HG03575 (cell line): ENCODE data around the gene SAP30BP.

Source experiments
- ATAC-seq: cut with Tn5 transposase; IDR thresholded peaks from one replicate; pipeline ENCODE4 v1.9.1; 2021; ENCODE audit not compliant: unreplicated experiment, insufficient number of reproducible peaks, low FRiP score; ENCODE audit errors: extremely low read depth

The SAP30BP gene

GRCh38 chr17:75729351-75729750, 62.2 kb downstream of the SAP30BP start:
- no peak for ATAC-seq

DNA sequence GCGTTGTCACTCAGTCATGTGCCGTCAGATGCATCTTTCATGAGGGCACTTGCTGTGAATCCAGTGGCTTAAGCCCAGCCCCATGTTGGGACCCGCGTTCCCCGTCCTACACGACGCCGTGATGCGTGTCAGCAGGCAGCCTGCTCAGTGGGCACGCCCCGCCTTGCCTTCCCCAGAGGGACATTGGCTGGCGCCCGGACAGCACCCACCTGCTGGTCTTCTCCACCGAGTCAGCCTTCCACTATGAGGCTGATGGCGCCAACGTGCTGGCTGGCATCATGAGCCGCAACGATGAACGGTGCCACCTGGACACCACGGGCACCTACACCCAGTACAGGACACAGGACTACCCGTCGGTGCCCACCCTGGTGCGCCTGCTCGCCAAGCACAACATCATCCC, 62.9 kb downstream of the SAP30BP start:
- ATAC-seq: no peak

DNA sequence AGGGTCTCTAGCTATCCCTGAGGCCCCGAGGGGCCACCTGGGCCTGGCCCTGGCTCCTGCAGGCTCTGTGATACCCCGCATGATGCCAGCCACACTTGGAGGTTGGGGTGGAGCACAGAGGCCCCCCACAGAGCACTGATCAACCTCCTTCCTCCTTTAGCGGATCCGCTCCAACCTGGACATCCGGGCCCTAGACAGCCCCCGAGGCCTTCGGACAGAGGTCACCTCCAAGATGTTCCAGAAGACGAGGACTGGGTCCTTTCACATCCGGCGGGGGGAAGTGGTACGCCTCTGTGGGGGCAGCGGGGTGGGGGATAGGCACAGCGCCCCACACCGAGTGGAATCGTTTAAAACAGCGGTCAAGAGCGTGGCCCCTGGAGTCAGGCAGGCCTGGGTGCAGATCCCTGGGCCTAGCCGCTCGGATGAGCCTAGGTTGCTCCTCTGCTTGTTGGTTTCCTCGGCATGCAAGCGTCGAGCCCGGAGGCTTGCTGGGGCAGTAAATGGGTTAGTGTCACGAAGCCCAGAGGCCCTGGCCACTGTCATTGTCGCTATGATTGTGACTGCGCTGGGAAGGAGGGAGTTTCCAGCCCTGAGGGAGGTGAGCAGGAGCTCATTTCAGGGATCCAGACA, 64.1 kb downstream of the SAP30BP start:
- ATAC-seq: no peak

DNA sequence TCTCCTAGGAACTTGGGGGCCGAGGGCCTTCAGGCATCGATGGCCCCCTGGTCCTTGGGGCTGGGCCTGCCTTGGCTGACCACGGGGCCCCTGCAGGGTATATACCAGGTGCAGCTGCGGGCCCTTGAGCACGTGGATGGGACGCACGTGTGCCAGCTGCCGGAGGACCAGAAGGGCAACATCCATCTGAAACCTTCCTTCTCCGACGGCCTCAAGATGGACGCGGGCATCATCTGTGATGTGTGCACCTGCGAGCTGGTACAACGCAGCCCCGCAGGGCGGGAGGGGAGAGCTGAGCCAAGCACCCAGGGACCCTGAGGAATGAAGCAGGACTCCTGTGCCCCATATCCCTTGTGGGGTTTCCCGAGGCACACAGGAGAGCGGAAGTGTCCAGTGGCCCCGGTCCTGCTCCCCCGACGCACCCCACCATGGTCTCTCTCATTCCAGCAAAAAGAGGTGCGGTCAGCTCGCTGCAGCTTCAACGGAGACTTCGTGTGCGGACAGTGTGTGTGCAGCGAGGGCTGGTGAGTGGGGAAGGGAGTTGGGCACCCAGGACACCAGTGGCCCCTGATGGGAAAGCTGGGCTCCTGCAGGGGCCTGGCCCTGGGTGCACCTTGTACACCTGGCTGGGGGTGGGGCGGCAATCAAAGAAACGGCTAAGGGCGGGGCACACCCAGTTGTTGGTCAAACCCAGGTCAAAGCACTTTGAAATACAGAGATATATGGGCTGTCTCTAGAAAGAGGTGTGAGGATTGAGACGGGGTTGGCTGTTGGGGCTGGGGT, 64.8 kb downstream of the SAP30BP start:
- ATAC-seq: no peak

DNA sequence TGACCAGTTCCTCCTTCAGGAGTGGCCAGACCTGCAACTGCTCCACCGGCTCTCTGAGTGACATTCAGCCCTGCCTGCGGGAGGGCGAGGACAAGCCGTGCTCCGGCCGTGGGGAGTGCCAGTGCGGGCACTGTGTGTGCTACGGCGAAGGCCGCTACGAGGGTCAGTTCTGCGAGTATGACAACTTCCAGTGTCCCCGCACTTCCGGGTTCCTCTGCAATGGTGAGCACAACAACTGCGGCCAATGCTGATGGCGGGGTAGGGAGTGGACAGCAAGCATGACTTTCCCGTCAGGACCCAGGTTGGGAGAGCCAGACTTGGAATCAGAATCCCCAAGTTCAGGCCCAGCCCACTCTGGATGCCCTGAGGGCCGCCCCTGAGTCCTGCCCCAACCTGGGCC, 66.3 kb downstream of the SAP30BP start:
- no peak for ATAC-seq

GRCh38 chr17:75734674-75735294, 67.6 kb downstream of the SAP30BP start:
- no peak for ATAC-seq

DNA sequence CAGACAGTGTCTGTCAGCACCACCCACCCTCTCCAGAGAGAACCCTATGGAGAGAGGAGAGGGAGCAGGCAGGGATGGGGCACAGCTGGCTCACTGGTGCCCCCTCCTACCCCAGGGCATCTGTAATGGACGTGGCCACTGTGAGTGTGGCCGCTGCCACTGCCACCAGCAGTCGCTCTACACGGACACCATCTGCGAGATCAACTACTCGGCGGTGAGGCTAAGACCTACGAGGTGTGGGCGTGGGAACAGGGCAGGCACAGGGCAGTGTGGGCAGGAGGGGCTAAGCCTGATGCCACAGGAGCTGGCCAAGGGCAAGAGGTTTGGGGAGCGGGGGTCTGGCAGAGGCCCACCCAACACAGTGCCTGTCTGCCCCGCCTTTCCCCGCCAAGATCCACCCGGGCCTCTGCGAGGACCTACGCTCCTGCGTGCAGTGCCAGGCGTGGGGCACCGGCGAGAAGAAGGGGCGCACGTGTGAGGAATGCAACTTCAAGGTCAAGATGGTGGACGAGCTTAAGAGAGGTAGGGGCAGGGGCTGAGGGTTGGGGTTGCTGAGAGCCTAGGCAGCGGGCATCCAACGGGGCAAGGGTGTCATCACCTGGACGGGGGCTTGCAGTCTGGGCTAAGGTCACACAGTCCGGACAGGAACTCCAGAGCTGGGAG, 69.2 kb downstream of the SAP30BP start:
- ATAC-seq: no peak

DNA sequence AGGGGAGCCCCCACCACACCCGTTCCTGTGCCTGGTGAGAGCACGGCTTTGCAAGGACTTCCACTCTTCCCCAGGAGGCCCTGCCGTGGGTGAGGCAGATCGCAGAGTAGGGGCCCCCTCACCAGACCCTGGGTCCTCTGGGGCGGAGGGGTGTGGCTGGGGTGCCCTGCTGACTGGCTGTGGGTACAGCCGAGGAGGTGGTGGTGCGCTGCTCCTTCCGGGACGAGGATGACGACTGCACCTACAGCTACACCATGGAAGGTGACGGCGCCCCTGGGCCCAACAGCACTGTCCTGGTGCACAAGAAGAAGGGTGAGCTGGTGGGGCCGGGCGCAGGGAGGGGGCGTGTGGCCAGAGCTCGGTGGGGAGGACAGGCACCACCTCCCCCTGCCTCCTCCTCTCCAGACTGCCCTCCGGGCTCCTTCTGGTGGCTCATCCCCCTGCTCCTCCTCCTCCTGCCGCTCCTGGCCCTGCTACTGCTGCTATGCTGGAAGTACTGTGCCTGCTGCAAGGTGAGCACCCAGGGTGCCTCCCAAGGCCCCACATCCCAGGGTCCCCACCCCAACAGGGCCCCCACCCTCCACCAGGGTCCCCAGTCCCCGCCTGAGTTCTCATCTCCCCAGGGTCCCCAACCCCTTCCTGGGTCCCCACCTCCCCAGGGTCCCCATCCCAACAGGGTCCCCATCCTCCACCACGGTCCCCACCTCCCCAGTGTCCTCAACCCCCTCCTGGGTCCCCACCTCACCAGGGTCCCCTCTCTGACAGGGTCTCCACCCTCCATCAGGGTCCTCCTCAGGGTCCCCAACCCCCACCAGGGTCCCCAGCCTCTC, 70.2 kb downstream of the SAP30BP start:
- ATAC-seq: no peak

GRCh38 chr17:75738218-75738802, 71.2 kb downstream of the SAP30BP start:
- no peak for ATAC-seq

GRCh38 chr17:75739174-75739573, 72.0 kb downstream of the SAP30BP start:
- ATAC-seq: no peak

- ATAC-seq: no peak
These were observed 72.7 kb downstream of the SAP30BP start for GRCh38 chr17:75739801-75740200.

DNA sequence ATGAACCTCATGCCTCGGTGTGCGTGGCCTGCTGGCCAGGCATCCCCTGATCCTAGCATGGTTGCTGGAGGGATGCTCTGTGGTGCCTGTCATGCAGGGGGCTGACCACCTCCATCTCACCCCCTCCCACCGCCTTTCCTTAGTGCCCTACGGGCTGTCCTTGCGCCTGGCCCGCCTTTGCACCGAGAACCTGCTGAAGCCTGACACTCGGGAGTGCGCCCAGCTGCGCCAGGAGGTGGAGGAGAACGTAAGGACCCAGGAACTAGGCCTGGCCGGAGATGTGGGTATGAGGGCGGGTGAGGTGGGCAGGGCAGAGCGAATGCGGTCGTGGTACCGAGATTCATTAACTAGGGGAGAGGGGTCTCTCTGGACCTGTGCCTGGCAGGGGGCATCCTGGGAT, 73.1 kb downstream of the SAP30BP start:
- ATAC-seq: no peak

- no peak for ATAC-seq
These were observed 73.5 kb downstream of the SAP30BP start for GRCh38 chr17:75740631-75741077.

GRCh38 chr17:75742337-75742736, 75.2 kb downstream of the SAP30BP start:
- ATAC-seq: no peak

DNA sequence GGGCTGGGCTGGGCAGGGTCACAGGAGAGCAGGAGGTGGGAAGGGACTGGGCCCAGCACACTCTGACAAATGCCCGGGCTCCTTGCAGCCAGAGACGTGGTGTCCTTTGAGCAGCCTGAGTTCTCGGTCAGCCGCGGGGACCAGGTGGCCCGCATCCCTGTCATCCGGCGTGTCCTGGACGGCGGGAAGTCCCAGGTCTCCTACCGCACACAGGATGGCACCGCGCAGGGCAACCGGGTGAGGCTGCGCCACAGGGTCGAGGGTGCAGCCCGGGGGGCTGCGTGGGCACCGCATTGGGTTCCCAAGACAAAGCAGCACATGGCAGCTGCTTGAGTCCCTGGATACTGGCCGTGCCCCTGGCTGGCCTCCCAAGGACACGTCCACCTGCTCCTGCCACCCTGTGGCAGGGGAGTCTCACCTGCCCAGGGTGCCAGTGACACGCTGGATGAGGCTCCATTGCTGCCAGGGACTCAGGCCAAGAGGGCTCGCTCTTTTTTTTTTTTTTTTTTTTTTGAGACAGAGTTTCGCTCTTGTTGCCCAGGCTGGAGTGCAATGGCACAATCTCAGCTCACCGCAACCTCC, 76.6 kb downstream of the SAP30BP start:
- ATAC-seq: no peak

DNA sequence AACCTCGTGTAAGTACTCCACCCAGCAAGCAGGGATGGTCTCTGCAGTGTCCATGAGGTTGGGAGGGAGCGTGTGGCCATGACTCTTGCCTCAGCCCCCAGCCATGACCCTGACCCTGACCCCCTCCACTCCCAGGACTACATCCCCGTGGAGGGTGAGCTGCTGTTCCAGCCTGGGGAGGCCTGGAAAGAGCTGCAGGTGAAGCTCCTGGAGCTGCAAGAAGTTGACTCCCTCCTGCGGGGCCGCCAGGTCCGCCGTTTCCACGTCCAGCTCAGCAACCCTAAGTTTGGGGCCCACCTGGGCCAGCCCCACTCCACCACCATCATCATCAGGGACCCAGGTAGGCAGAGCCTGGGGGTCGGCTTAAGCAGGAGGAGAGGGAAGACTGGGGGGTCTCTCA, 81.6 kb downstream of the SAP30BP start:
- ATAC-seq: no peak

- no peak for ATAC-seq
These were observed 82.6 kb downstream of the SAP30BP start for GRCh38 chr17:75749545-75750389.
